Measurements from ENCODE around the gene RBBP8NL. TPM values are rescaled to one million over a fixed set of nuclear protein-coding genes. Genes with fewer than 3 reads are reported as not detected.

The RBBP8NL gene
- not detected in 2 replicates for total RNA-seq

GRCh38 chr20:62427172-62428001 lies at the start of gene RBBP8NL:
TSS of gene RBBP8NL (minus strand) at chr20:62427539. CDS start at chr20:62419647, 7,892 bp downstream.

GRCh38 chr20:62475772-62476055 lies 48.4 kb upstream of the RBBP8NL start, which contains the start of gene GATA5:
TSS of gene GATA5 (minus strand) at chr20:62475995. CDS start at chr20:62475521, 474 bp downstream.

GRCh38 chr20:62407221-62407992 lies 19.9 kb downstream of the RBBP8NL start, which contains the start of gene CABLES2:
TSS of gene CABLES2 (minus strand) at chr20:62407285. CDS start at chr20:62407276, 9 bp downstream.

GRCh38 chr20:62386383-62387218 lies 40.7 kb downstream of the RBBP8NL start, which contains the start of gene RPS21:
TSS of gene RPS21 (plus strand) at chr20:62387103. CDS start at chr20:62387339, 236 bp downstream.

GRCh38 chr20:62367136-62367632 lies 60.2 kb downstream of the RBBP8NL start, which contains the start of gene LAMA5:
TSS of gene LAMA5 (minus strand) at chr20:62367312. CDS start at chr20:62367245, 67 bp downstream.

Other genes with a start within 250 kb of the RBBP8NL start
- gene MTG2, start 244.5 kb downstream of the RBBP8NL start, total RNA-seq: 16.4 and 19.3 TPM in 2 replicates
- not detected in 2 replicates for gene HRH3, start 207.3 kb downstream of the RBBP8NL start, total RNA-seq
- 29.6 and 29.8 TPM in 2 replicates for gene OSBPL2, start 189.0 kb downstream of the RBBP8NL start, total RNA-seq
- 81.4 and 101 TPM in 2 replicates for gene ADRM1, start 124.5 kb downstream of the RBBP8NL start, total RNA-seq
- 112 and 157 TPM in 2 replicates for gene LAMA5, start 60.2 kb downstream of the RBBP8NL start, total RNA-seq
- 674 and 1,016 TPM in 2 replicates for gene RPS21, start 40.4 kb downstream of the RBBP8NL start, total RNA-seq
- gene CABLES2, start 20.3 kb downstream of the RBBP8NL start, total RNA-seq: 0.66 and 0.68 TPM in 2 replicates
- gene GATA5, start 48.5 kb upstream of the RBBP8NL start, total RNA-seq: 0.93 and 1.3 TPM in 2 replicates
- gene SLCO4A1, start 215.0 kb upstream of the RBBP8NL start, total RNA-seq: 0.25 and 0.53 TPM in 2 replicates

Data from aortic smooth muscle cell (primary cell).